Activated CD8-positive, alpha-beta memory T cell treated with anti-CD3 and anti-CD28 coated beads for 48 hours (primary cell): Measurements from ENCODE around the gene GAPDH.

Experiments used
- DNase-seq, 3 experiments: peaks; one replicate each; pipeline ENCODE4 v3.0.0-alpha.2; 2020; ENCODE audit warnings: low read depth in 2 of 3, low spot score in 2 of 3

Gene GAPDH

GRCh38 chr12:6528539-6529235, 5.6 kb upstream of the GAPDH start:
- DNase-seq, result no peak

- DNase-seq, result no peak
Measured at GRCh38 chr12:6529291-6529737, 5.0 kb upstream of the GAPDH start.

GRCh38 chr12:6530576-6531260, 3.6 kb upstream of the GAPDH start:
- DNase-seq, result no peak

GRCh38 chr12:6532051-6532926, 2.0 kb upstream of the GAPDH start:
- DNase-seq, result peak; percentile 51 to 71 (median 68)

- DNase-seq, result peak in 1 of 3 experiments; percentile 46
Measured at GRCh38 chr12:6532927-6533652, 1.2 kb upstream of the GAPDH start.

- DNase-seq, result peak in 2 of 3 experiments; percentile 45 to 59
Measured at GRCh38 chr12:6533653-6533922, 729 bp upstream of the GAPDH start.

GRCh38 chr12:6534695-6534944, 303 bp downstream of the GAPDH start:
- DNase-seq, result no peak

GRCh38 chr12:6534945-6535696, 804 bp downstream of the GAPDH start:
- peak in 2 of 3 experiments; percentile 52 to 62 for DNase-seq

- no peak for DNase-seq
Measured at GRCh38 chr12:6535697-6535946, 1.3 kb downstream of the GAPDH start.

GRCh38 chr12:6535960-6536847, 1.9 kb downstream of the GAPDH start:
- no peak for DNase-seq

GRCh38 chr12:6536894-6537579, 2.7 kb downstream of the GAPDH start:
- no peak for DNase-seq

- peak in 2 of 3 experiments; percentile 55 to 71 for DNase-seq
Measured at GRCh38 chr12:6537580-6538419, 3.5 kb downstream of the GAPDH start.

GRCh38 chr12:6538420-6539313, 4.3 kb downstream of the GAPDH start:
- peak in 1 of 3 experiments; percentile 43 for DNase-seq

GRCh38 chr12:6539314-6539682, 5.0 kb downstream of the GAPDH start:
- no peak for DNase-seq

- no peak for DNase-seq
Measured at GRCh38 chr12:6539707-6540134, 5.4 kb downstream of the GAPDH start.

GRCh38 chr12:6540181-6540877, 6.0 kb downstream of the GAPDH start:
- DNase-seq, result no peak
